Neural cell (in vitro differentiated cells): ENCODE measurements around the gene IMPDH2. TPM values are rescaled to one million over a fixed set of nuclear protein-coding genes. Genes with fewer than 3 reads are reported as not detected.

Experiments
- H2AFZ ChIP-seq: fragments of 200-600, 300-800 bp; sonication (generic), shearing (Covaris generic); 2 replicates; pipeline ENCODE4 v1.6.0; 2014; ENCODE audit warnings: low read depth, mild to moderate bottlenecking, antibody characterized with exemption, low read length, moderate library complexity
- H3F3A ChIP-seq: fragments of 200-600 bp; shearing (Covaris generic); 2 replicates; pipeline ENCODE4 v1.6.1; 2016; ENCODE audit warnings: mild to moderate bottlenecking, moderate library complexity, mixed read lengths, antibody characterized with exemption, low read length; ENCODE audit not compliant: insufficient read depth, poor library complexity, severe bottlenecking
- H3K27ac ChIP-seq: fragments of 200-600, 300-800 bp; sonication (generic), shearing (Covaris generic); 2 replicates; pipeline ENCODE4 v1.5.1; 2014; ENCODE audit warnings: mild to moderate bottlenecking, low read length, moderate library complexity
- H3K27me3 ChIP-seq: fragments of 300-800, 200-600 bp; sonication (generic), shearing (Covaris generic); 2 replicates; pipeline ENCODE4 v1.6.0; 2014; ENCODE audit warnings: mild to moderate bottlenecking, low read depth, low read length, moderate library complexity; ENCODE audit not compliant: insufficient read depth
- H3K36me3 ChIP-seq: fragments of 300-800, 200-600 bp; sonication (generic), shearing (Covaris generic); 2 replicates; pipeline ENCODE4 v1.5.1; 2014; ENCODE audit warnings: mild to moderate bottlenecking, antibody characterized with exemption, low read length, moderate library complexity; ENCODE audit not compliant: insufficient read depth
- H3K4me2 ChIP-seq: fragments of 300-800, 200-600 bp; sonication (generic), shearing (Covaris generic); 2 replicates; pipeline ENCODE4 v1.6.0; 2014; ENCODE audit warnings: mild to moderate bottlenecking, low read length
- H3K4me3 ChIP-seq: fragments of 300-800, 200-600 bp; sonication (generic), shearing (Covaris generic); 2 replicates; pipeline ENCODE4 v1.5.1; 2014; ENCODE audit warnings: mild to moderate bottlenecking, low read length, moderate library complexity
- H3K79me2 ChIP-seq: fragments of 200-600 bp; shearing (Covaris generic); replicated peaks from 2 replicates; pipeline ENCODE4 v1.6.0; 2014; ENCODE audit warnings: mild to moderate bottlenecking, low read length, moderate library complexity; ENCODE audit not compliant: insufficient read depth
- H3K9ac ChIP-seq: fragments of 300-800, 200-600 bp; sonication (generic), shearing (Covaris generic); 2 replicates; pipeline ENCODE4 v1.6.1; 2016; ENCODE audit warnings: mild to moderate bottlenecking, low read length, mixed read lengths
- H3K9me2 ChIP-seq: fragments of 200-600 bp; shearing (Covaris generic); 2 replicates; pipeline ENCODE4 v1.6.1; 2016; ENCODE audit warnings: mild to moderate bottlenecking, low read length, mixed read lengths; ENCODE audit not compliant: insufficient read depth
- H3K9me3 ChIP-seq: fragments of 200-600, 300-800 bp; sonication (generic), shearing (Covaris generic); 2 replicates; pipeline ENCODE4 v1.6.1; 2016; ENCODE audit warnings: mild to moderate bottlenecking, mixed run types, low read length, moderate library complexity, mixed read lengths
- H4K20me1 ChIP-seq: fragments of 200-600 bp; shearing (Covaris generic); 2 replicates; pipeline ENCODE4 v1.6.1; 2016; ENCODE audit warnings: mild to moderate bottlenecking, mixed run types; ENCODE audit not compliant: insufficient read depth
- CTCF ChIP-seq: fragments of 450-650 bp; IDR thresholded peaks from 2 replicates; pipeline ENCODE4 v1.5.1; 2014; ENCODE audit warnings: antibody characterized with exemption, mild to moderate bottlenecking, moderate library complexity; ENCODE audit not compliant: poor library complexity, severe bottlenecking
- EP300 ChIP-seq: fragments of 450-650 bp; conservative IDR thresholded peaks from 2 replicates; pipeline ENCODE4 v1.6.1; 2014; ENCODE audit warnings: antibody characterized with exemption, mild to moderate bottlenecking, moderate library complexity; ENCODE audit not compliant: poor library complexity, severe bottlenecking
- EZH2 ChIP-seq: fragments of 200-600, 300-800 bp; shearing (Covaris generic), sonication (generic); IDR thresholded peaks from 2 replicates; pipeline ENCODE4 v1.6.1; 2014; ENCODE audit warnings: antibody characterized with exemption, low read length, borderline replicate concordance, mild to moderate bottlenecking; ENCODE audit not compliant: insufficient read depth, poor library complexity, severe bottlenecking
- MXI1 ChIP-seq: fragments of 450-650 bp; conservative IDR thresholded peaks from 2 replicates; pipeline ENCODE4 v1.6.1; 2014; ENCODE audit warnings: antibody characterized with exemption, mild to moderate bottlenecking; ENCODE audit not compliant: poor library complexity, severe bottlenecking
- POLR2AphosphoS5 ChIP-seq: IDR thresholded peaks from 2 replicates; pipeline ENCODE4 v1.6.1; 2012
- RAD21 ChIP-seq: fragments of 450-650 bp; conservative IDR thresholded peaks from 2 replicates; pipeline ENCODE4 v1.6.1; 2014; ENCODE audit warnings: antibody characterized with exemption, mild to moderate bottlenecking, moderate library complexity
- REST ChIP-seq: IDR thresholded peaks from 2 replicates; pipeline ENCODE4 v1.6.1; 2012; ENCODE audit warnings: borderline replicate concordance
- SMC3 ChIP-seq: fragments of 450-650 bp; conservative IDR thresholded peaks from 2 replicates; pipeline ENCODE4 v1.6.1; 2014; ENCODE audit warnings: antibody characterized with exemption, mild to moderate bottlenecking, moderate library complexity; ENCODE audit not compliant: poor library complexity
- TAF1 ChIP-seq: IDR thresholded peaks from 2 replicates; pipeline ENCODE4 v1.6.1; 2012; ENCODE audit warnings: low read depth
- polyA plus RNA-seq: library from polyadenylated mRNA; depleted of rRNA; stranded (reverse); fragments of >200 nt; gene quantifications from 2 replicates; pipeline ENCODE4 v1.2.3, GENCODE V29; 2014

Gene IMPDH2
- polyA plus RNA-seq, 1 donor from 2014 or later: 137 TPM

- Histone ChIP-seq H3K27ac (peak overlapping the region; percentile 86), H2AFZ (no peak overlapping the region), H3K9me3 (no peaks in the 10 kb centered on the region), H3K27me3 (no peaks in the 10 kb centered on the region), H3K79me2 (peaks cover 5% of the 10 kb centered on the region), H3F3A (no peaks in the 10 kb centered on the region), H3K36me3 (peaks cover 2% of the 10 kb centered on the region), H3K4me2 (peak overlapping the region; percentile 60), H3K9me2 (no peaks in the 10 kb centered on the region), H3K4me3 (peak overlapping the region; percentile 85), H4K20me1 (no peaks in the 10 kb centered on the region), H3K9ac (peak overlapping the region; percentile 91)
- TF ChIP-seq POLR2AphosphoS5: peak; percentile 6
- no peak for TF ChIP-seq EZH2
- TF ChIP-seq CTCF: no peak
These were observed 326 bp upstream of the IMPDH2 start for GRCh38 chr3:49029563-49029884.

GRCh38 chr3:49028298-49028672 lies 913 bp downstream of the IMPDH2 start:
- Histone ChIP-seq H4K20me1 (no peaks in the 10 kb centered on the region), H3K4me3 (peak overlapping the region; percentile 85), H3K4me2 (peak overlapping the region; percentile 81), H3K9ac (peak overlapping the region; percentile 91), H3F3A (no peaks in the 10 kb centered on the region), H2AFZ (no peak overlapping the region), H3K27me3 (no peaks in the 10 kb centered on the region), H3K9me3 (no peaks in the 10 kb centered on the region), H3K27ac (peak overlapping the region; percentile 86), H3K36me3 (no peaks in the 10 kb centered on the region), H3K79me2 (peaks cover 7% of the 10 kb centered on the region), H3K9me2 (no peaks in the 10 kb centered on the region)
- TF ChIP-seq POLR2AphosphoS5: no peak
- TF ChIP-seq REST: no peak
- TF ChIP-seq CTCF: no peak
- no peak for TF ChIP-seq RAD21
- TF ChIP-seq EZH2: no peak
- TF ChIP-seq SMC3: no peak
- no peak for TF ChIP-seq MXI1
- no peak for TF ChIP-seq TAF1
- TF ChIP-seq EP300: no peak
